Stimulated activated naive B cell treated with anti-CD40 and anti-IgM and Interleukin-4, amounts not matched to agents 10 μg/mL and 1 μg/mL and 100 μg/mL, for 72 hours (primary cell): ENCODE data around the gene ARHGEF10L.

ENCODE experiments used
- ATAC-seq, 2 donors: fragments of 150-1000 bp; cut with Tn5 transposase; replicated peaks; 2 replicates each; pipeline ENCODE4 v1.10.0; 2021; ENCODE audit warnings: moderate library complexity in 1 of 2
- DNase-seq: peaks from one replicate; pipeline ENCODE4 v3.0.0; 2021
- H3K27ac Mint-ChIP-seq: one replicate; pipeline ENCODE4 v1.8.0; 2022; ENCODE audit warnings: mild to moderate bottlenecking, mixed read lengths
- H3K27me3 Mint-ChIP-seq, 2 donors: one replicate each; pipeline ENCODE4 v1.8.0; 2022; ENCODE audit warnings: mixed read lengths in 2 of 2
- H3K36me3 Mint-ChIP-seq, 2 donors: one replicate each; pipeline ENCODE4 v1.8.0; 2022; ENCODE audit warnings: mixed read lengths in 2 of 2, mild to moderate bottlenecking in 1 of 2
- H3K4me1 Mint-ChIP-seq, 2 donors: one replicate each; pipeline ENCODE4 v1.8.0; 2022; ENCODE audit warnings: mixed read lengths in 2 of 2, mild to moderate bottlenecking in 1 of 2
- H3K4me3 Mint-ChIP-seq, 2 donors: one replicate each; pipeline ENCODE4 v1.8.0; 2022; ENCODE audit warnings: mild to moderate bottlenecking in 2 of 2, mixed read lengths in 2 of 2, moderate library complexity in 1 of 2
- H3K9me3 Mint-ChIP-seq, 2 donors: one replicate each; pipeline ENCODE4 v1.8.0; 2022; ENCODE audit warnings: mixed read lengths in 2 of 2, mild to moderate bottlenecking in 1 of 2

Gene ARHGEF10L

DNA sequence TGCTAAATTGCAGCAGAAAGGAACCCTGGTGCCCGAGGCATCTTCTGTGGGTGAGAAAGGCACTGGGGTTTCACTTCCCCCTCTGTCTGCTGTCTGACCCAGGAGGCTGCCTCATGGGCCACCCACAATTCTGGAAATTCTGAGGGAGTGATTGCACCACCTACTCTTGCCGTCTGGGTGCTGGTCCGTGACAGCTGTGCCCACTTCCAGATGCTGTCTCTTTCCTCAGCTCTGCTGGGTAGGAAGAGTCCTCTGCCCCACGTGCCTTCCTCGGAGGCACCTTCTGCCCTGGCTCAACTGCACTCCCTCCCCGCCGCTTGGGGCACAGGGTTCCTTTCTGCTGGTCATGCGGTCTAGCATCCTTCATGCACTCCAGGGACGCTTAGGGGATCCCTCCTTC lies 96.3 kb downstream of the ARHGEF10L start:
- H3K36me3 Mint-ChIP-seq = no peaks in the 10 kb centered on the region
- H3K4me1 Mint-ChIP-seq = peaks cover 24 to 37% of the 10 kb centered on the region in 2 donors
- peaks cover 15 to 19% of the 10 kb centered on the region in 2 donors for H3K27me3 Mint-ChIP-seq
- H3K9me3 Mint-ChIP-seq = peaks cover 0 to 1% of the 10 kb centered on the region in 2 donors
- ATAC-seq = peak; percentile 87 to 89
- H3K4me3 Mint-ChIP-seq = peak overlapping the region in 1 of 2 donors; percentile 7
- peak; percentile 71 for DNase-seq
- H3K27ac Mint-ChIP-seq = peak overlapping the region; percentile 68

DNA sequence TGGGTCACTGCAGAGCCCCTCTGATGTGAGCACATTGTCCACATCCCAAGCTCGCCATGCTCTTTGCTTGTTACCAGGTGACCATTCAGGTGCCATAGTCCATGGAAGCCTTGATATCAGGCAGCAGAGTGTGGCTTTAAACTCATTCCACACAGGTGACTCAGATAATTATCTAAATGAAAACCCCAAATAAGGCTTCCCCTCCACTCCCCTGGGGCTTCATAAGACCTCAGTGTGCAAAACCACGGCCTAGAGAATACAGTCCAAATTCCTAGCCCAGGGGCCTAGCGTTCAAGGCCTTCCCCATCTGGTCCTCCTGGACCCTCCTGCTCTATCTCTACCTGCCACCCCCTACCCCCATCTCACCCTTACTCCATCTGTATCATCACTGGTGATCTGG lies 97.1 kb downstream of the ARHGEF10L start:
- ATAC-seq = peak; percentile 79 to 82
- DNase-seq = peak; percentile 36
- peaks cover 23 to 34% of the 10 kb centered on the region in 2 donors for H3K4me1 Mint-ChIP-seq
- peaks cover 16 to 17% of the 10 kb centered on the region in 2 donors for H3K27me3 Mint-ChIP-seq
- no peak overlapping the region for H3K4me3 Mint-ChIP-seq
- H3K27ac Mint-ChIP-seq = peak overlapping the region; percentile 81
- H3K9me3 Mint-ChIP-seq = peaks cover 0 to 1% of the 10 kb centered on the region in 2 donors
- no peaks in the 10 kb centered on the region for H3K36me3 Mint-ChIP-seq

DNA sequence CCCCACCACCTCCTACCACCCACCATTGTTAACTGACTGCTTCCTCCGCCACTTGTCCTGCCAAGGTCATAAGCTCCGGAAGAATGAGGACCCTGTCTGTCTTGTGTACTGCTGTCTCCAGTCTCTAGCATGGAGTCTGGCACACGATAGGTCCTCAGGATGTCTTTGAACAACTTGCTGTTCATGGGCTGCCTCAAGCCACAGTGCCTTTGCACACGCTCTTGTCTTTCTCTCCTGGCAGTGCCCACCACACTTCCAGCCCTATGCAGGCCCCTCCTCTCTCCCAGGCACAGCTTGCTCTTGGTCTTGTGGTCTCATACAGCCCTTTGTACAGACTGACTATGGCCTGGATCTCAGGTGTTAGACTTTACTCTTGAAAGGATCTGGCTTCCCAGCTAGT lies 97.6 kb downstream of the ARHGEF10L start:
- H3K27ac Mint-ChIP-seq = peak overlapping the region; percentile 26
- H3K36me3 Mint-ChIP-seq = no peaks in the 10 kb centered on the region
- no peak for ATAC-seq
- peaks cover 23 to 34% of the 10 kb centered on the region in 2 donors for H3K4me1 Mint-ChIP-seq
- peaks cover 0 to 1% of the 10 kb centered on the region in 2 donors for H3K9me3 Mint-ChIP-seq
- peaks cover 17 to 20% of the 10 kb centered on the region in 2 donors for H3K27me3 Mint-ChIP-seq
- no peak overlapping the region for H3K4me3 Mint-ChIP-seq
- DNase-seq = no peak

DNA sequence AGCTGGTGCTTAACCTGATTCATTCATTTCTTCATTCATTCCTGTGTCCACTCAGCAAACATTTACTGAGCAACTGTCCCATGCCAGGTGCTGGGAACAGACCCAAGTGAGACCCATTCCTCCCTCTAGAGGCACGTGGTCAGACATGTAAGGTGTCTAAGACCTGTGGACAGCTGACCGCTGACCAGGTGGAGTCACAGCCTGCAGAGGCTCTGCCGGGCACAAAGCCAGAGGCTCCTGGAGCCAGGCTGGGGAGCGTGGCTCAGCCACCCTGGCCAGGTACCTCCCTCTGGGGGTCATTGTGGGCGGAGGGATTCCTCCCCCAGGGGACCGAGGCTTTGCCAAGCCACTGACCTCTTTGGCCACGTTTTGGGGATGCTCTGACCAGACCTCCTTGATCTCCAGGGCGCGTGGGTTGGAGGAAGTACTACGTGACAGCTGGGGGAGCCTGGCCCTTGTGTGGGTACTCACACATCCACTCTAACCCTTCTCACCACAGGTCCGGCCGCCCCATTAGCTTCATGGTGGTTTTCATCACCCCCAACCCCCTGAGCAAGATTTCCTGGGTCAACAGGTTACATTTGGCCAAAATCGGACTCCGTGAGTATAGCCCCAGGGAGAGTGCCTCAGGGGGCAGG lies 100.3 kb downstream of the ARHGEF10L start:
- ATAC-seq (no peak), DNase-seq (no peak)
- H3K4me3 Mint-ChIP-seq = no peak overlapping the region
- H3K27ac Mint-ChIP-seq = no peak overlapping the region
- no peaks in the 10 kb centered on the region for H3K36me3 Mint-ChIP-seq
- H3K27me3 Mint-ChIP-seq = peaks cover 22 to 24% of the 10 kb centered on the region in 2 donors
- H3K4me1 Mint-ChIP-seq = peaks cover 23 to 29% of the 10 kb centered on the region in 2 donors
- H3K9me3 Mint-ChIP-seq = peaks cover 0 to 1% of the 10 kb centered on the region in 2 donors

DNA sequence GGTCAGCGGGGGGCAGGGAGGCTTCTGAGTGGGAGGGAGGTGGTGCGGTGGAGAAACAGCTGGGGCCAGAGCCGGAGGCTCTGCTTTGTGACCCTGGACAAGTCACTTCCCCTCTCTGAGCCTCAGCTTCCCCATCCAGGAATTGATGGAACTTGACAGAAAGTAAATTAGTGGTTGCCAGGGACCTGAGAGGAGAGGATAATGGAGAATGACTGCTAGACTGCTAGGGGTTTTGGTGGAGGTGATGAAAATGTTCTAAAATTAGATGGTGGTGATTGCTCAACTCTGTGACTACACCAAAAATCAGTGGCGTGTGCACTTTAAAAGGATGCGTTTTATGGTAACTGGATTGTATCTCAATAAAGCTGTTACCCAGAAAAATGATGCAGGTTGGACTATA lies 100.9 kb downstream of the ARHGEF10L start:
- H3K9me3 Mint-ChIP-seq = peaks cover 0 to 1% of the 10 kb centered on the region in 2 donors
- ATAC-seq = no peak
- peaks cover 22 to 24% of the 10 kb centered on the region in 2 donors for H3K27me3 Mint-ChIP-seq
- DNase-seq = no peak
- H3K4me1 Mint-ChIP-seq = peaks cover 19 to 23% of the 10 kb centered on the region in 2 donors
- H3K27ac Mint-ChIP-seq = no peak overlapping the region
- no peak overlapping the region for H3K4me3 Mint-ChIP-seq
- H3K36me3 Mint-ChIP-seq = no peaks in the 10 kb centered on the region

DNA sequence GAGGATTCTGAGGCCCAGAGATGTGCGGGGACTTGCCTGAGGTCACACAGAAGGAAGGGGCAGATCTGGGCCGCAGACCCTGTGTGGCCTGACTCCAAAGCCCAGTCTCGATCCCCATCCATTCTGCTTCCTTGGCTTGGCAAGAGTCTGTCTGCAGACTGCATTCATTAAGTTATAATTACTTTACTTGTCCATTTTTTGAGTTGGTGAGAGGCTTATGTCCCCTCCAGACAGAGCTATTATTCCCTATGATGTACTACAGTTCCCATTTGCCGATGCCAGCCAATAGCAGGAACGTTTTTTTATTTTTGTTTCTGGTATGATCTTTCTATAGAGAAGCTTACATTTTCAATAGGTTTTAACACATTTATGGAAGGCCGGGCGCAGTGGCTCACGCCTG lies 101.5 kb downstream of the ARHGEF10L start:
- no peak for DNase-seq
- ATAC-seq = no peak
- Mint-ChIP-seq H3K27ac (no peak overlapping the region), H3K4me3 (no peak overlapping the region), H3K36me3 (no peaks in the 10 kb centered on the region), H3K9me3 (peaks cover 0 to 1% of the 10 kb centered on the region in 2 donors), H3K4me1 (peaks cover 13 to 17% of the 10 kb centered on the region in 2 donors), H3K27me3 (peaks cover 22 to 24% of the 10 kb centered on the region in 2 donors)

DNA sequence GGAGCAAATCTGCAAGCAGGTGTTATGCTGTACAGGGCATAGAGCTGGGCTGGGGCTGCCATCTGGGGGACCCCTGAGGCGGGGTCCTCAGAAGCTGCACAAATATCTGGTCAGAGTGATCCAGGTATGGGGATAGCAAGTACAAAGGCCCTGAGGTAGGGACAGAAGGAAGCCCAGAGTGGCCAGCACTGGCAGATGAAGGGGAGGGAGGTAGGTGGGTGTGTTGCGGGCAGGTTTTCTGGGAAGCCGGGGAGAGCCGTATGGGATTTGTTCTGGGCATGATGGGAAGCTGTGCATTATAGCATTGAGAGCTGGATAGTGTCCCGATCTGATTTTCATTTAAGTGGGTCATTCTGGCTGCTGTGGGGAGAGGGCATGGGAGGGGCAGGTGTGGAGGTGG lies 102.7 kb downstream of the ARHGEF10L start:
- ATAC-seq (no peak), DNase-seq (no peak)
- Mint-ChIP-seq H3K9me3 (peaks cover 0 to under 1% of the 10 kb centered on the region in 2 donors), H3K27me3 (peaks cover 22 to 24% of the 10 kb centered on the region in 2 donors), H3K27ac (no peak overlapping the region), H3K36me3 (no peaks in the 10 kb centered on the region), H3K4me1 (peaks cover 1 to 5% of the 10 kb centered on the region in 2 donors), H3K4me3 (no peak overlapping the region)

DNA sequence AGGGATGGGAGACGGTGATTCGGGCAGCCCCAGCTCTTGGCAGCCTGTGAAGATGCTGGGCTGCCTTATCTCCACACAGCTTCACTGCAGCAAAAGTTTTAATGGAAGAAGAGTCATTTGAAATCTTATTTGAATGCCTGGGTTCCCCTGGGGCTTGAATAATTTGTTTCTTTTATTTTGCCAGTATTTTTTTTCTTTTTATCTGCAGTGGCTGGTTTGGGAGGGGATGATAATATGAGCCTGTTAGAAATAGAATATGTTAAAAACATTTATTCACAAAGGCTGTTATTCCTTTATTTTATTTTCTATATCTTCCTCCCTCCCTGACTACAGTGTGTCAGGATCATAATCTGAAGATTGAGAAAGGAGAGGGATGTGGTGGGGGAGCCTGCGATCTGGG lies 103.4 kb downstream of the ARHGEF10L start:
- no peak for ATAC-seq
- Mint-ChIP-seq H3K4me3 (no peak overlapping the region), H3K9me3 (no peaks in the 10 kb centered on the region), H3K27ac (no peak overlapping the region), H3K4me1 (no peaks in the 10 kb centered on the region), H3K36me3 (no peaks in the 10 kb centered on the region), H3K27me3 (peaks cover 22 to 24% of the 10 kb centered on the region in 2 donors)
- no peak for DNase-seq

DNA sequence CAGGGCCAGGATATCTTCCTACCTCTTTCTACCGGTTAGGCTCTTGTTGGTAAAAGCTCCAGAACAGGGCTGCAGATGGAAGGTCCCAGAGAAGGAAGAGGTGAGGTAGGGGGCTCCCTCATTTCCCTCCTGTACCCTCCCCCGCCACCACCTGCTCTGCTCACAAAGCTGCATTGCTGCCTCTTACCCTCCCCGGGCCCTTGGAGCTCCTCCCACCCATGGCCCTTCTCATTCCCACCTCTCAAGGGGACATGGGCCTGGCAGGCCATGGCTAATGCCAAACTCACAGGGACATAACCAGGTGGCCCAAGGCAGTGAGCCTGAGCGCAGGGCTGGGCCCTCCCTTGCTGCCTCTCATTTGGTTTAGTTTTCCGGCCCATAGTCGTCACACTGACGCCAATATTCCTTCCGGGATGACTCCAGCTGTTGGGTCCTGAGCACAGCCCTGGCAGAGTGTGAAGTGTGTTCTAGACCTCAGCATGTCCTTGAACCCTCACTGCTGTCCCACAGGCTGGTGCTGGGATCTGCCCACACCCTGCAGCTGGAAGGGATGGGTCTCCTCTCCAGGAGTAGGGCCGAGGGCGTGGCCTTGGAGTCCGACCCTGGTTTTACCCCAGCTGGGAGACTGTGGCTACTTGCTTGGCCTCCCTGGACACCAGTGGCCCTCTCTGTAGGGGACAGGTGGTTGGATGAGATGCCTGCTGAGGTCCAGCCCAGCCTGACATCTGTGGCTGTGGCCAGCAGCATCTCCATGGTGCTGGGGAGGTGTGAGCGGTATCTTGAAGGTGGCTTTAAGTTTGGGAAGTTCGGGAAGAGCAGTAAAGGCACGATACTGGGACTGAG lies 104.6 kb downstream of the ARHGEF10L start:
- Mint-ChIP-seq H3K27ac (no peak overlapping the region), H3K9me3 (no peaks in the 10 kb centered on the region), H3K4me1 (no peaks in the 10 kb centered on the region), H3K27me3 (peaks cover 18 to 22% of the 10 kb centered on the region in 2 donors), H3K4me3 (no peak overlapping the region), H3K36me3 (no peaks in the 10 kb centered on the region)
- ATAC-seq (no peak), DNase-seq (no peak)

DNA sequence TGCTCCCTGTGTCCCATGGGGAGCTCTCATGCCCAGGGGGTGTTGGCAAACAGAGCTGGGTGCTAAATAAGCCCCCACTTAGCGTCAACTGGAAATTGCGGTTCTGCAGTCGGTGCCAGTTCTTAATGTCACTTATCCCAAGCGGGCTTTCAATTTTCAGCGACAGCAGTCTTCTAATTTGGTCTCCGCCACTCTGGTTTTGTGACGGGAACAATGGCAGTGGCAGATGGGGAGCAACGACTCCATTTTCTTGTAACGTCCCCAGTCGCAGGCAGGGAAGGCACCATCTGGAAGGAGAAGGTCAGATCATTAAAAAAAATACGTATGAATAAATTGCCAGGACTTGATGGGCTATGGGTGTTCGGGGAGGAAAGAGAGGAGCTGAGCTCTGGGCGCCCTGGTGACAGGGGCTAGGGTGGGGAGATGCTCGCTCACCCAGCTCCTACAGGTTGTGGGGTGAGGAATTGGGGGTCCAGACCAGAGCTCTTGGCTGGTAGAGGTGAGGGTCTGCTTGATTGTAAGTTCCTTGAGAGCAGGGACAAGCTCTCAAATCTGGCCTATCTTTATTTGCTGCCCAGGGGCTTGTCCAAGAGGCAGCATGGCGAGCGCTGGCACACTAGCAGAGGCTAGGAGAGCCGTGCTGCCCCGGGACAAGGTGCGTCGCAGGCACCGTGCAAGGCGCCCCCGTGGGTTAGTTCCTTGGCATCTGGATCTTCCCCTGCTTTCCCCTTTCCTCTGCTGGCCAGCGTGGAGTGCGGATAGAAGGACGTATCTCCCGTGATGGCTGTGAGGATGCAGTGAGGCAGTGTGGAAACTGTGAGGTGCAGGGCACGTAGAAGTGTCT lies 105.8 kb downstream of the ARHGEF10L start:
- Mint-ChIP-seq H3K27ac (no peak overlapping the region), H3K27me3 (peaks cover 13% of the 10 kb centered on the region in 2 donors), H3K4me3 (no peak overlapping the region), H3K4me1 (no peaks in the 10 kb centered on the region), H3K9me3 (no peaks in the 10 kb centered on the region), H3K36me3 (no peaks in the 10 kb centered on the region)
- DNase-seq = no peak
- no peak for ATAC-seq

DNA sequence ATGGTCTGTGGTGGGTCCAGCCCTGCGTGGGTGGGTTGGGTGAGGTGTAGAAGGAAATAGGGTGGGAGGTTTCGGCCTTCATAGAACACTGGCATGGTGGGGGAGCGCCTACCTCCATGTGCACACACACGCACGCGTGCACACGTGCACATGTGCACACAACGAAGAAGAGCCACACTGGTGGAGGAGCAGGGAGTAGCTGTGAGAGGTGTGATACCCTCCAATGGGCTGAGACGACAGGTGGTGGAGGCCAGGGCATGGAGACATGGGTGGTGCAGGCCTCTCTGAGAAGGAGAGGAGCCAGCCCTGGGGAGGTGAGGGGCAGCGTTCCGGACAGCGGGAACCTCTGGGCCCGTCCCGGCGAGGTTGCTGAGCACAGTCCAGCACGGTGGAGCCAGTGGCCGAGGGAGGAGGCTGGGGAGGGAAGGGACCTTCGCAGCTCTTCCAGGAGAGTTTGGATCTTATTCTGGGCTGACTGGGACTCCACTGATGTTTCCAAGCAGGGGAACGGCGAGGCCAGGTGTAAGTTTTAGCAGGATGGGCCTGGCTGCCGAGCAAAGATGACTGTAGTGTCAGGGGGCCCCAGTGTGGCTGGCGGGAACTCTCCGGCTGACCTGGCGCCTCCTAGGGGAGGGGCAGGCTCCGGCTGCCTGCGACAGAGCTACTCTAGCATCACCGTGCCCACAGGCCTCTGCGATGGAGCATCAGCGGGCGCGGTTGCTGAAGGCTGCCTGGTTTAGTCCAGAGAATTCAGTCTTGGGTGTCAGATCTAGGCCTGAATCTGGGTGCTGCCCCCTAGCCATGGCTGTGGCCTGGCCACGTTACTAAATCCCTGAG lies 107.2 kb downstream of the ARHGEF10L start:
- Mint-ChIP-seq H3K36me3 (no peaks in the 10 kb centered on the region), H3K9me3 (no peaks in the 10 kb centered on the region), H3K27ac (no peak overlapping the region), H3K4me1 (no peaks in the 10 kb centered on the region), H3K4me3 (no peak overlapping the region), H3K27me3 (peaks cover 7 to 13% of the 10 kb centered on the region in 2 donors)
- DNase-seq = no peak
- ATAC-seq = no peak

DNA sequence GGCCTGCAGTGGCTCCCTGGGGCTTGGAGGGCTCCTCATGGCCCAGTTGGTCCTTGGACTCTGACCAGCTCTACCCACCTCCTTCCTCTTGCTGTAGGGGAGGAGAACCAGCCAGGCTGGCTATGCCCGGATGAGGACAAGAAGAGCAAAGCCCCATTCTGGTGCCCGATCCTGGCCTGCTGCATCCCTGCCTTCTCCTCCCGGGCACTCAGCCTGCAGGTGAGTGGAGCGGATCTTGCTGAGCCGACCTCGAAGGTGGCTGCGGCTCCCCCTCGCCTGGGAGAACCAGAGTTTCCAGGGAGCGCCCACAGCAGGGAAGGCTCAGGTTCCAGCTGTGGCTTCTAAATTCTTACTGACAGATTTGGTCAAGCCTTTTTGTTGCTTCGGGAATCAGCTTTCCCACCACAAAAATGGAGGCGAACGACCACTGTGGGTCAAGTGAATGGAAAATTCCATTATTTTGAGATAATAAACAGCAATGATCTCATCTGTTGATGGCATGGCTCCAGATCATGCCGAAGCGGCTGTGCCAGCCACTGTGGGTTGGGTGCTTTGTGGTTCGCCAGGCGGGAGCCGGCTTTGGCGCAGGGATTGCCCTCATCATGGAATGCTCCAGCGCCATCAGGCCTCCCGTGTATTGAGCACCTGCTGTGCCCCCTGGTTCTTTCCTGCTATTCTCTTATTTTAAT lies 109.1 kb downstream of the ARHGEF10L start:
- Mint-ChIP-seq H3K27me3 (peaks cover 0 to 6% of the 10 kb centered on the region in 2 donors), H3K27ac (no peak overlapping the region)
- ATAC-seq = no peak

More for the DNA sequence above, 109.1 kb downstream of the ARHGEF10L start:
- DNase-seq = no peak
- Mint-ChIP-seq H3K9me3 (no peaks in the 10 kb centered on the region), H3K36me3 (no peaks in the 10 kb centered on the region), H3K4me3 (no peak overlapping the region), H3K4me1 (no peaks in the 10 kb centered on the region)
